T-helper 1 cell treated with Interleukin-12 subunit alpha and Interleukin-12 subunit beta and Interleukin-4 antibody, amounts not matched to agents 30 μg/mL and 1 μg/mL, for 36 hours (primary cell): Measurements from ENCODE around the gene PRKAG1.

Experiments
- H3K27ac Mint-ChIP-seq: one replicate; pipeline ENCODE4 v1.8.0; 2021; ENCODE audit warnings: mild to moderate bottlenecking, mixed read lengths
- H3K27me3 Mint-ChIP-seq: one replicate; pipeline ENCODE4 v1.8.0; 2021; ENCODE audit warnings: low read depth, mixed read lengths
- H3K36me3 Mint-ChIP-seq: one replicate; pipeline ENCODE4 v1.8.0; 2021; ENCODE audit warnings: low read depth, mixed read lengths
- H3K4me1 Mint-ChIP-seq: one replicate; pipeline ENCODE4 v1.8.0; 2021; ENCODE audit warnings: low read depth, mixed read lengths
- H3K4me3 Mint-ChIP-seq: one replicate; pipeline ENCODE4 v1.8.0; 2021; ENCODE audit warnings: mild to moderate bottlenecking, moderate library complexity, mixed read lengths
- H3K9me3 Mint-ChIP-seq: one replicate; pipeline ENCODE4 v1.8.0; 2021; ENCODE audit warnings: mixed read lengths

The PRKAG1 gene

DNA sequence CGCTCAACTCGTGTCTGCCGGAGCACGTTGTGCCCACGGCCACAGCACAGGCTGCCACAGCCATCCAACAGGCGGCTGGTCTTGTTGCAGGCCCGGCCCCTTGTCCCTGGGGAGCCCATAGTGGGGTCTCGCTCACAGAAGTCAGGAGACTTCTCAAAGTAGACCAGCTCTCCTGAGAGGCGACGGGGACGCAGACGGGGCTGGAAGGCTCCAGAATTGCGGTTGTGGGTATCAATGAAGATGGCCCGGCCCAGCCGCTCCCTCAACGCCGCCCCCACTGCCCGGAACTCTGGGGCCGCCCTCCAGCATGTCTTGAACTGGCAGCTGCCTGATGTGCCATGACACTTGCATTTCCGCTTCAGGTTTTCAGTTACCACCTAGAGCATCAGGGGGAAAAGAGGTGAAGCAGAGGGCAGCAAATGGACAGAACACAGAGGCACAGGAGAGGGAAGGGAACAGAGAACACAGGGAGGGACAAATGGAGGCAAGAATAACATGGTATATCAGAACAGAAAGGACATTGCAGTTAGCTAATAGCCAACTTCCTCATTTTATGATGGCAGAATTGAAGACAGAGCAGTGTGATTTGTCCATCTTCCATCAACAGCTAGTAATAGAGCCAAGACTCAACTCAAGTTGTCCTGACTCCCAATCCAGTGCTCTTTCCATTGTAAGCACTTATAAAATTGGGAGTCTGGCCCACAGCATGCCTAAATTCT is 52.2 kb downstream of the PRKAG1 start:
- Mint-ChIP-seq H3K4me1 (peaks cover 15% of the 10 kb centered on the region), H3K4me3 (no peak overlapping the region), H3K27ac (no peak overlapping the region), H3K27me3 (peaks cover 59% of the 10 kb centered on the region), H3K9me3 (no peaks in the 10 kb centered on the region), H3K36me3 (peaks cover 3% of the 10 kb centered on the region)

- Mint-ChIP-seq H3K4me3 (no peak overlapping the region), H3K27me3 (peaks cover 59% of the 10 kb centered on the region), H3K27ac (no peak overlapping the region), H3K4me1 (peaks cover 5% of the 10 kb centered on the region), H3K9me3 (no peaks in the 10 kb centered on the region), H3K36me3 (no peaks in the 10 kb centered on the region)
Measured at GRCh38 chr12:48965298-48965838, 53.2 kb downstream of the PRKAG1 start.

DNA sequence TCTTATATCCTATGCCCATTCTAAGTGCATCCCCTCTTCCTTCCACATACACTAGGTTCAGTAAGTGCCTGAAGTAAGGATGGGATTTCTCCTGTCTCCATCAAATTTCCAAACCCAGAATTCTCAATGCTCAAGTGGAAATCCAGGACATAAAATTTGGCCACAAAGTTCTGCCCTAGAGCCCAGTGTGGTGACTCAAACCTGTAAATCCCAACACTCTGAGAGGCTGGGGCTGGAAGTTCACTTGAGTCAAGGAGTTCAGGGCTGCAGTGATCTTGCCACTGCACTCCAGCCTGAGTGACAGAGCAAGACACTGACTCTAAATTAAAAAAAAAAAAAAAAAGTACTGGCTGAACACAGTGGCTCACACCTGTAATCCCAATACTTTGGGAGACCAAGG is 56.8 kb downstream of the PRKAG1 start:
- Mint-ChIP-seq H3K27ac (no peak overlapping the region), H3K4me1 (peaks cover 7% of the 10 kb centered on the region), H3K27me3 (peaks cover 46% of the 10 kb centered on the region), H3K9me3 (no peaks in the 10 kb centered on the region), H3K36me3 (no peaks in the 10 kb centered on the region), H3K4me3 (no peak overlapping the region)

GRCh38 chr12:48961331-48961730 is 57.2 kb downstream of the PRKAG1 start:
- peaks cover 43% of the 10 kb centered on the region for H3K27me3 Mint-ChIP-seq
- H3K9me3 Mint-ChIP-seq, result no peaks in the 10 kb centered on the region
- H3K4me3 Mint-ChIP-seq, result no peak overlapping the region
- H3K27ac Mint-ChIP-seq, result no peak overlapping the region
- H3K36me3 Mint-ChIP-seq, result no peaks in the 10 kb centered on the region
- H3K4me1 Mint-ChIP-seq, result peaks cover 11% of the 10 kb centered on the region

DNA sequence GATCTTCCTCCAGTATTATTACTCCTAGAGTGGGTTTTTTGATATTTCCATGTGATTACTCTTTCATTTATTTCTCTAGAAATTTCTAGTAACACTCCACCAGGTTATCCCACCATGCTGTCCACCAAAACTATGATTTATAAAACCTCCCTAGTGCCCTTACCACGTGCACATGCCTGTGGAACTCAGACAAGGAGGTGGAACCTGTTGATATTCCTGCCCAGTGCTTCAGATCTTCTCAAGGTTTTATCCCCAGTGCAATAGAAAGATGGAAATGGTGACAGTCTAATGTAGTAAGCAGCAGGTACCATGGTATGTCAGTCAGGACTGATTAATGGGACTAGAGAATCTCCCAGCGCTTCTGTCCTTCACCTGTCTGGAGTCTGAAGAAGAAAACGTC is 57.7 kb downstream of the PRKAG1 start:
- no peak overlapping the region for H3K27ac Mint-ChIP-seq
- no peak overlapping the region for H3K4me3 Mint-ChIP-seq
- H3K36me3 Mint-ChIP-seq, result no peaks in the 10 kb centered on the region
- peaks cover 39% of the 10 kb centered on the region for H3K27me3 Mint-ChIP-seq
- H3K9me3 Mint-ChIP-seq, result no peaks in the 10 kb centered on the region
- peaks cover 16% of the 10 kb centered on the region for H3K4me1 Mint-ChIP-seq

DNA sequence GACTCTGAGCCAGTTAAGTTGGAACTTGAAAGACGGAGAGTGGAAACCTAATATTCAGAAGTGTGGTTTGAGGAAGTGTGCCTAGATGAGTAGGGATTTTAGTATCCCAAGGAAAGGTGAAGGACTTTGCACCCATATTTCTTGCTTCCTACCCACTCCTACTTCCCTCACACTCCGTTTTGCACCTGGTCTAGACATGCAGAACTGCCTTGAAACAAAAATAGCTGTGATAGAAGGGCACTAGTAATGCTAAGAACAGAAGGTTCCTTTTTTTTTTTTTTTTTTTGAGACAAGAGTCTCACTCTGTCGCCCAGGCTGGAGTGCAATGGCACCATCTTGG is 60.6 kb downstream of the PRKAG1 start:
- no peak overlapping the region for H3K27ac Mint-ChIP-seq
- no peaks in the 10 kb centered on the region for H3K9me3 Mint-ChIP-seq
- peaks cover 28% of the 10 kb centered on the region for H3K4me1 Mint-ChIP-seq
- H3K27me3 Mint-ChIP-seq, result peaks cover 28% of the 10 kb centered on the region
- H3K36me3 Mint-ChIP-seq, result peaks cover 9% of the 10 kb centered on the region
- H3K4me3 Mint-ChIP-seq, result peak overlapping the region; percentile 94

DNA sequence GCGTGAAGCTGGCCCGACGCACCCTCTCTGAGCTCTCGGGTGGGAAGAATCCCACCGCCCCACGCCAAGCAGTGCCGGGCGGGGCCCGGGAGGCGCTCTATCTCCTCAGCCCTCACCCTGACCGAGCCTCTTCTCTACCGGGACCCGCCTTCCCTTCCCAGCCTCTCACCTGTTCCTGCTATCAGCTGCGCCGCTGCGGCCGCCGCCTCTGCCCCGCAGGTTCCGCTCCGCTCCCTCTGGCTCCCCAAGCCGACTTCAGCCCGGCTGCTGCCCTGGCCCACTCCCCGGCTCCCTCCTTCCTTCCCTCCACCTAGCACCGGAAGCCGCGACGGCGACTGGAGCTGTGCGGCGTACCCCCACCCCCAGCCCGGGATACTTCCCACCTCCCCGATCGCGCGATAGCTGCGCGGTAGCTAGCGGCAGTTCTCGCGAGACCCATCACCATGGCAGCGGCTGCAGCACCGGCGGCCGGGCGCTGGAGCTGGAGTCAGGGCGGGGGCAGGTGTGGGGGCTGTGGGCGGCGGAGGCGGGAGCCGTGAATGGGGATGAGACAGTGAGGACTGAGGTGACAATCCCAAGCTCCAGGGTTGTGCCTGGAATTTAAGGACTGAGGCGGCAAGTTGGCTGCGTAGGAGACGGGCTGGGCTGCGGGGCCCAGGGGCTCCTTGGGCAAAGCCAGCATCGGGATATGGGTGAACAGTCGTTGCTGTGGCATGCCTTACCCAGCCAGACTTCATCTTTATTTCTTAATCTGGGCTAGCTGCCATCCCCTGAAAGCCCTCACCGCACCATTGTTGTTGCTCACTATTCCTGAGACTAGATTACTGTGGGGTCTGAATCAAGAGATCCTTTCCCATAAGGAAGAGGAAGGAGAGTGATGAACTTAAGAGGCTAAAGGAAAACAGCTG is 61.2 kb downstream of the PRKAG1 start, which contains the start of gene ARF3:
TSS of gene ARF3 (minus strand) at position 347 of the 908 bp plus-strand sequence. CDS start 16,392 bp downstream, outside the sequence.
- H3K36me3 Mint-ChIP-seq, result peaks cover 11% of the 10 kb centered on the region
- H3K9me3 Mint-ChIP-seq, result no peaks in the 10 kb centered on the region
- peaks cover 25% of the 10 kb centered on the region for H3K27me3 Mint-ChIP-seq
- peak within 1 kb of the TSS; percentile 81 for H3K27ac Mint-ChIP-seq
- H3K4me3 Mint-ChIP-seq, result peak within 1 kb of the TSS; percentile 94
- peaks cover 31% of the 10 kb centered on the region for H3K4me1 Mint-ChIP-seq

- no peaks in the 10 kb centered on the region for H3K9me3 Mint-ChIP-seq
- peak overlapping the region; percentile 94 for H3K4me3 Mint-ChIP-seq
- H3K4me1 Mint-ChIP-seq, result peaks cover 32% of the 10 kb centered on the region
- peaks cover 12% of the 10 kb centered on the region for H3K36me3 Mint-ChIP-seq
- peak overlapping the region; percentile 81 for H3K27ac Mint-ChIP-seq
- H3K27me3 Mint-ChIP-seq, result peaks cover 25% of the 10 kb centered on the region
Measured at GRCh38 chr12:48956279-48957140, 62.1 kb downstream of the PRKAG1 start.

DNA sequence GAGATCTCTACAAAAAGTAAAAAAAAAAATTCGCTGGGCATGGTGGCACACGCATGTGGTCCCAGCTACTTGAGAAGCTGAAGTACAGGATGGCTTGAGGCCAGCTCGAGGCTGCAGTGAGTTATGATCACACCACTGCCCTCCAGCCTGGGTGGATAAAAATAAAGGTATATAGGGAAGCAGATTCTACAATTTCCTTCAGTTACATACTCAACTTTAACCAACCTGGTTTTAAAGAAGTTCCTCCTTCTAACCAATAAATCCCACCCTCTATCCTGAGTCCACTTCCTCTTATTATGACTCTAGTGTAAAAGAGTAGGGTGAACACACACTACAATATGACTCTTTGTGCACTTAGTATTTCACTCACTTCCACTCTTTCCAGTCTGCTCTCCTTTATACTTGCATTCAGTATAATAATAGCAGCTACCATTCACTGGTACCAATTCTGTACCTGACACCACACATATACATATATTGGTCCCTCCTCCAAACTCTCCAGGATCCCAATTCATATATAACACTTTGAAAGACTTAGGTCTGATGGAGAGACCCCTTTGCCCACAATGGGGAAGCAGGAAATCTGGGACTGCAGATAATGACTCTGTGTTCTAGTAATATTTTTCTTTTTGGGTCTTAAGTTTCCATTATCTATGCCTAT is 63.6 kb downstream of the PRKAG1 start:
- Mint-ChIP-seq H3K4me1 (peaks cover 32% of the 10 kb centered on the region), H3K27me3 (peaks cover 13% of the 10 kb centered on the region), H3K4me3 (peak overlapping the region; percentile 94), H3K27ac (no peak overlapping the region), H3K9me3 (no peaks in the 10 kb centered on the region), H3K36me3 (peaks cover 12% of the 10 kb centered on the region)

DNA sequence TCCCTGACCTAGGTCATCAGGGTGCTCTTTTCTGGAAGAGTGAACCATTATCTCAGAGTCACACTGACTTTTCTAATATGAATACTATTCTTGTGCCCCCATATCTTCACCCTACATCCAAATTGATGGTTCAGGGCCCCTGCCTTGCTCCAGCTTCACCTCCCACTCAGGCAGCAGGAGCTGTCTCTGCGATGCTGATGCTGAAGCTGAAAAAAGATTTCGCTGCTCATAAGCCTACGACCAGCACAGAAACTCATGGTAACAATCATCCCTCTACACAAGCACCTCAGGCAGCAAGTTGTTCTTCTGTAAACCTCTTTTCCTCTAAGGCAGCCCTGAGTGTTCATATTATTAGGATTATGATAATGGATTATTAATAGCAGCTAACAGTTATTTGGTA is 64.5 kb downstream of the PRKAG1 start:
- Mint-ChIP-seq H3K4me1 (peaks cover 32% of the 10 kb centered on the region), H3K27ac (no peak overlapping the region), H3K36me3 (peaks cover 12% of the 10 kb centered on the region)

DNA sequence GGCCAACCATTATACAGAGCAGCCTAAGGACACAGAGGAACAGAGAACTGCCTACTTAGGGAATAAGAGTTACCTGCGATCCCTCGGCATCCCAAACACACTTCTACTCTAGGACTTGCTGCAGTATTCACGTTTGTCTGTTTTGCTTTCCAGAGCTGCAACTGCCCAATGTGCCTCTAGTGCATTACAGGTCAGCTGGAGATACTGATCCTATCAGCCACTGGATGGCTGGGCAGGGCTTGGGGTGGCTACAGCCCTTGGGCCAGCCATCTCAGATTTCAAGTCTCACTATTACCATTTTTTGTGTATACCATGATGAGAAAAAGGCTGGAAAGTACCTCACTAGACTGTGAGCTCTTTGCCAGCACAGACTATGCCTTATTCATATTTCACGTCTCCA is 65.9 kb downstream of the PRKAG1 start:
- H3K36me3 Mint-ChIP-seq, result peaks cover 16% of the 10 kb centered on the region
- H3K9me3 Mint-ChIP-seq, result no peaks in the 10 kb centered on the region
- peaks cover 32% of the 10 kb centered on the region for H3K4me1 Mint-ChIP-seq
- H3K4me3 Mint-ChIP-seq, result no peak overlapping the region
- no peak overlapping the region for H3K27ac Mint-ChIP-seq
- no peaks in the 10 kb centered on the region for H3K27me3 Mint-ChIP-seq

More for the DNA sequence above, 64.5 kb downstream of the PRKAG1 start:
- Mint-ChIP-seq H3K9me3 (no peaks in the 10 kb centered on the region), H3K4me3 (no peak overlapping the region), H3K27me3 (peaks cover 7% of the 10 kb centered on the region)
